HepG2 (cell line): ENCODE measurements around the gene BAHCC1. TPM values are rescaled to one million over a fixed set of nuclear protein-coding genes. Genes with fewer than 3 reads are reported as not detected.

ENCODE experiments used
- MIER3 ChIP-seq: IDR thresholded peaks from 2 replicates; pipeline ENCODE4 v1.6.1; 2016; ENCODE audit warnings: missing compliant biosample characterization, borderline replicate concordance
- RNF2 ChIP-seq: fragments of 450-650 bp; conservative IDR thresholded peaks from 2 replicates; pipeline ENCODE4 v1.6.1; 2016; ENCODE audit warnings: low read depth
- SUZ12 ChIP-seq: fragments of 150-350 bp; IDR thresholded peaks from 2 replicates; pipeline ENCODE4 v1.6.1; 2014; ENCODE audit warnings: low read depth, low read length
- TEAD3 ChIP-seq: optimal IDR thresholded peaks from 2 replicates; pipeline ENCODE3; 2016; ENCODE audit warnings: borderline replicate concordance
- THAP11 ChIP-seq: IDR thresholded peaks from 2 replicates; pipeline ENCODE4 v1.6.1; 2016; ENCODE audit warnings: missing biosample characterization, missing genetic modification reagents
- ZNF3 ChIP-seq: IDR thresholded peaks from 2 replicates; pipeline ENCODE4 v1.7.0; 2017; ENCODE audit warnings: inconsistent platforms
- ZNF468 ChIP-seq: sonication (generic); formaldehyde crosslinking; IDR thresholded peaks from 2 replicates; pipeline ENCODE4 v1.8.0; 2022; ENCODE audit warnings: mild to moderate bottlenecking, moderate library complexity, missing genetic modification reagents
- ZNF749 ChIP-seq: sonication (generic); formaldehyde crosslinking; IDR thresholded peaks from 2 replicates; pipeline ENCODE4 v1.8.0; 2022; ENCODE audit warnings: mild to moderate bottlenecking, missing genetic modification reagents, moderate library complexity, borderline replicate concordance
- polyA plus RNA-seq, 8 experiments: library from polyadenylated mRNA; depleted of rRNA in 3 of 8; stranded (reverse) in 7 of 8; unstranded in 1 of 8; fragments of >200 nt; fragmentation: Illumina TruSeq in 4 of 8; extraction: Trizol in 4 of 8; gene quantifications; 2 replicates each; pipeline versions ENCODE4 v1.2.1 to v1.2.3, GENCODE V29; 2011 to 2016; ENCODE audit warnings: low read depth in 4 of 8, missing spikeins in 1 of 8, mixed read lengths in 1 of 8; ENCODE audit not compliant: insufficient read depth in 1 of 8
- total RNA-seq, 5 experiments: library from RNA; depleted of rRNA; stranded (reverse); fragments of >200 nt; fragmentation: Illumina TruSeq; extraction: Trizol; gene quantifications; 2 replicates each; pipeline ENCODE4 v1.2.3, GENCODE V29; 2016; ENCODE audit warnings: low read depth in 1 of 5
- TF ChIP-seq, protein P1 (sequence below): sonication (generic); formaldehyde crosslinking; IDR thresholded peaks from 2 replicates; pipeline ENCODE4 v1.4.0; 2020; ENCODE audit warnings: missing genetic modification reagents, borderline replicate concordance
- TF ChIP-seq, protein P2 (sequence below): sonication (generic); formaldehyde crosslinking; IDR thresholded peaks from 2 replicates; pipeline ENCODE4 v1.8.1; 2023; ENCODE audit warnings: mild to moderate bottlenecking, inconsistent platforms, moderate library complexity, missing genetic modification reagents, borderline replicate concordance
- TF ChIP-seq, protein P3 (sequence below): sonication (generic); formaldehyde crosslinking; IDR thresholded peaks from 2 replicates; pipeline ENCODE4 v1.8.0; 2022; ENCODE audit warnings: missing genetic modification reagents, mild to moderate bottlenecking, moderate library complexity, borderline replicate concordance
- TF ChIP-seq, protein P4 (sequence below): sonication (generic); formaldehyde crosslinking; IDR thresholded peaks from 2 replicates; pipeline ENCODE4 v1.4.0; 2020; ENCODE audit warnings: low read depth, mild to moderate bottlenecking, missing genetic modification reagents
- TF ChIP-seq, protein P5 (sequence below): sonication (generic); formaldehyde crosslinking; IDR thresholded peaks from 2 replicates; pipeline ENCODE4 v1.4.0; 2020; ENCODE audit warnings: mild to moderate bottlenecking, missing genetic modification reagents
- TF ChIP-seq, protein P6 (sequence below): sonication (generic); formaldehyde crosslinking; IDR thresholded peaks from 2 replicates; pipeline ENCODE4 v1.4.0; 2020; ENCODE audit warnings: missing genetic modification reagents, borderline replicate concordance
- TF ChIP-seq, protein P7 (sequence below): sonication (generic); formaldehyde crosslinking; IDR thresholded peaks from 2 replicates; pipeline ENCODE4 v1.8.0; 2022; ENCODE audit warnings: missing genetic modification reagents, mild to moderate bottlenecking, inconsistent platforms, borderline replicate concordance

Gene BAHCC1
- total and polyA plus RNA-seq, 2 of the 13 experiments (the other 11 are each of a cell fraction or from before 2014, with no cell fraction given) = 1.4 to 1.7 TPM

DNA sequence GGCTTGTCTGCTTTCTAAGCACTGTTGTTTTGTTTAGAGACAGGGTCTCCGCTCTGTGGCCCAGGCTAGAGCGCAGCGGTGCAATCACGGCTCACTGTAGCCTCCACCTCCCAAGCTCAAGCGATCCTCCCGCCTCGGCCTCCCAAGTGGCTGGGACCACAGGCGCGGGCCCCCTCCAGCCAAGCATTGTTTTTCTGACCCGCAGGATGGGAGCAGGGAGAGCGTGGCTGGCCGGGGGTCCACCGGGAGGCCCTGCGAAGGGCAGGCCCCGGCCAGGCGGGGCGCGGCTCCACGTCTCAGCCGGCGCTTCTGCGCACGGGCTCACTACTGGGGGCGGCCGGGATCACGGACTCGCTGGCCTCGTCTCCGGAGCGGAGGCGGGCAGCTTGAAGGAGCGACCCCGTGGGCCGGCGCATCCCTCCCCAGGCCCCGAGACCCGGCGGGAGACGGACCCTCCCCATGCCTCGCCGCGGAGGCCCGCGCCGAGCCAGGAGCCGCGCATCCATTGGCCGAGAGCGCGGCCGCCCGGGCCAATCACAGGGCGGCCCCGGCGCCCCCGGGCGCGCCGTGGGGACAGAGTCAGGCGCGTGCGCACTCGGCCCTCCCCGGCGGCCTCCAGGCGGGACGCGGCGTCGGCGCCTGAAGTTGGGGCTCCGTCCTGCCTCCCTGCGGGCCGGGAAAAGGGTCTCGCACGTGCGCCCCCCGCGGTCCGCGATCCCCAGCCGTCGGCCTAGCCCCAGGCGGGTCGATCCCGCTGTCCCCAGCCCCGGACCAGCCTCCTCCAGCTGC, 92.4 kb downstream of the BAHCC1 start (continued):
- TF ChIP-seq, protein P1, sequence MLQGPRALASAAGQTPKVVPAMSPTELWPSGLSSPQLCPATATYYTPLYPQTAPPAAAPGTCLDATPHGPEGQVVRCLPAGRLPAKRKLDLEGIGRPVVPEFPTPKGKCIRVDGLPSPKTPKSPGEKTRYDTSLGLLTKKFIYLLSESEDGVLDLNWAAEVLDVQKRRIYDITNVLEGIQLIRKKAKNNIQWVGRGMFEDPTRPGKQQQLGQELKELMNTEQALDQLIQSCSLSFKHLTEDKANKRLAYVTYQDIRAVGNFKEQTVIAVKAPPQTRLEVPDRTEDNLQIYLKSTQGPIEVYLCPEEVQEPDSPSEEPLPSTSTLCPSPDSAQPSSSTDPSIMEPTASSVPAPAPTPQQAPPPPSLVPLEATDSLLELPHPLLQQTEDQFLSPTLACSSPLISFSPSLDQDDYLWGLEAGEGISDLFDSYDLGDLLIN (CRISPR knock-in tag) = 0 out of 2 replicates have a peak, but pooled peaks have one; percentile 47
- TF ChIP-seq ZNF3 (CRISPR knock-in tag) (0 out of 2 replicates have a peak, but pooled peaks have one; percentile 31), RNF2 (peak; percentile 89), MIER3 (CRISPR knock-in tag) (no peak), THAP11 (peak; percentile 48), ZNF749 (CRISPR knock-in tag) (peak; percentile 78; the same call in 1 of the 2 replicates), SUZ12 (no peak), TEAD3 (CRISPR knock-in tag) (no peak), ZNF468 (CRISPR knock-in tag) (no peak)
- TF ChIP-seq, protein P2, sequence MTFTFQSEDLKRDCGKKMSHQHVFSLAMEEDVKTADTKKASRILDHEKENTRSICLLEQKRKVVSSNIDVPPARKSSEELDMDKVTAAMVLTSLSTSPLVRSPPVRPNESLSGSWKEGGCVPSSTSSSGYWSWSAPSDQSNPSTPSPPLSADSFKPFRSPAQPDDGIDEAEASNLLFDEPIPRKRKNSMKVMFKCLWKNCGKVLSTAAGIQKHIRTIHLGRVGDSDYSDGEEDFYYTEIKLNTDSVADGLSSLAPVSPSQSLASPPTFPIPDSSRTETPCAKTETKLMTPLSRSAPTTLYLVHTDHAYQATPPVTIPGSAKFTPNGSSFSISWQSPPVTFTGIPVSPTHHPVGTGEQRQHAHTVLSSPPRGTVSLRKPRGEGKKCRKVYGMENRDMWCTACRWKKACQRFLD (CRISPR knock-in tag) = peak; percentile 61; the same call in 1 of the 2 replicates
- TF ChIP-seq, protein P3, sequence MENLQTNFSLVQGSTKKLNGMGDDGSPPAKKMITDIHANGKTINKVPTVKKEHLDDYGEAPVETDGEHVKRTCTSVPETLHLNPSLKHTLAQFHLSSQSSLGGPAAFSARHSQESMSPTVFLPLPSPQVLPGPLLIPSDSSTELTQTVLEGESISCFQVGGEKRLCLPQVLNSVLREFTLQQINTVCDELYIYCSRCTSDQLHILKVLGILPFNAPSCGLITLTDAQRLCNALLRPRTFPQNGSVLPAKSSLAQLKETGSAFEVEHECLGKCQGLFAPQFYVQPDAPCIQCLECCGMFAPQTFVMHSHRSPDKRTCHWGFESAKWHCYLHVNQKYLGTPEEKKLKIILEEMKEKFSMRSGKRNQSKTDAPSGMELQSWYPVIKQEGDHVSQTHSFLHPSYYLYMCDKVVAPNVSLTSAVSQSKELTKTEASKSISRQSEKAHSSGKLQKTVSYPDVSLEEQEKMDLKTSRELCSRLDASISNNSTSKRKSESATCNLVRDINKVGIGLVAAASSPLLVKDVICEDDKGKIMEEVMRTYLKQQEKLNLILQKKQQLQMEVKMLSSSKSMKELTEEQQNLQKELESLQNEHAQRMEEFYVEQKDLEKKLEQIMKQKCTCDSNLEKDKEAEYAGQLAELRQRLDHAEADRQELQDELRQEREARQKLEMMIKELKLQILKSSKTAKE (CRISPR knock-in tag) = no peak
- TF ChIP-seq, protein P4, sequence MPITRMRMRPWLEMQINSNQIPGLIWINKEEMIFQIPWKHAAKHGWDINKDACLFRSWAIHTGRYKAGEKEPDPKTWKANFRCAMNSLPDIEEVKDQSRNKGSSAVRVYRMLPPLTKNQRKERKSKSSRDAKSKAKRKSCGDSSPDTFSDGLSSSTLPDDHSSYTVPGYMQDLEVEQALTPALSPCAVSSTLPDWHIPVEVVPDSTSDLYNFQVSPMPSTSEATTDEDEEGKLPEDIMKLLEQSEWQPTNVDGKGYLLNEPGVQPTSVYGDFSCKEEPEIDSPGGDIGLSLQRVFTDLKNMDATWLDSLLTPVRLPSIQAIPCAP (CRISPR knock-in tag) = no peak
- TF ChIP-seq, protein P5, sequence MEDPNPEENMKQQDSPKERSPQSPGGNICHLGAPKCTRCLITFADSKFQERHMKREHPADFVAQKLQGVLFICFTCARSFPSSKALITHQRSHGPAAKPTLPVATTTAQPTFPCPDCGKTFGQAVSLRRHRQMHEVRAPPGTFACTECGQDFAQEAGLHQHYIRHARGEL = no peak; the same call in 1 of the 2 replicates
- TF ChIP-seq, protein P6, sequence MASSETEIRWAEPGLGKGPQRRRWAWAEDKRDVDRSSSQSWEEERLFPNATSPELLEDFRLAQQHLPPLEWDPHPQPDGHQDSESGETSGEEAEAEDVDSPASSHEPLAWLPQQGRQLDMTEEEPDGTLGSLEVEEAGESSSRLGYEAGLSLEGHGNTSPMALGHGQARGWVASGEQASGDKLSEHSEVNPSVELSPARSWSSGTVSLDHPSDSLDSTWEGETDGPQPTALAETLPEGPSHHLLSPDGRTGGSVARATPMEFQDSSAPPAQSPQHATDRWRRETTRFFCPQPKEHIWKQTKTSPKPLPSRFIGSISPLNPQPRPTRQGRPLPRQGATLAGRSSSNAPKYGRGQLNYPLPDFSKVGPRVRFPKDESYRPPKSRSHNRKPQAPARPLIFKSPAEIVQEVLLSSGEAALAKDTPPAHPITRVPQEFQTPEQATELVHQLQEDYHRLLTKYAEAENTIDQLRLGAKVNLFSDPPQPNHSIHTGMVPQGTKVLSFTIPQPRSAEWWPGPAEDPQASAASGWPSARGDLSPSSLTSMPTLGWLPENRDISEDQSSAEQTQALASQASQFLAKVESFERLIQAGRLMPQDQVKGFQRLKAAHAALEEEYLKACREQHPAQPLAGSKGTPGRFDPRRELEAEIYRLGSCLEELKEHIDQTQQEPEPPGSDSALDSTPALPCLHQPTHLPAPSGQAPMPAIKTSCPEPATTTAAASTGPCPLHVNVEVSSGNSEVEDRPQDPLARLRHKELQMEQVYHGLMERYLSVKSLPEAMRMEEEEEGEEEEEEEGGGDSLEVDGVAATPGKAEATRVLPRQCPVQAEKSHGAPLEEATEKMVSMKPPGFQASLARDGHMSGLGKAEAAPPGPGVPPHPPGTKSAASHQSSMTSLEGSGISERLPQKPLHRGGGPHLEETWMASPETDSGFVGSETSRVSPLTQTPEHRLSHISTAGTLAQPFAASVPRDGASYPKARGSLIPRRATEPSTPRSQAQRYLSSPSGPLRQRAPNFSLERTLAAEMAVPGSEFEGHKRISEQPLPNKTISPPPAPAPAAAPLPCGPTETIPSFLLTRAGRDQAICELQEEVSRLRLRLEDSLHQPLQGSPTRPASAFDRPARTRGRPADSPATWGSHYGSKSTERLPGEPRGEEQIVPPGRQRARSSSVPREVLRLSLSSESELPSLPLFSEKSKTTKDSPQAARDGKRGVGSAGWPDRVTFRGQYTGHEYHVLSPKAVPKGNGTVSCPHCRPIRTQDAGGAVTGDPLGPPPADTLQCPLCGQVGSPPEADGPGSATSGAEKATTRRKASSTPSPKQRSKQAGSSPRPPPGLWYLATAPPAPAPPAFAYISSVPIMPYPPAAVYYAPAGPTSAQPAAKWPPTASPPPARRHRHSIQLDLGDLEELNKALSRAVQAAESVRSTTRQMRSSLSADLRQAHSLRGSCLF = no peak
- TF ChIP-seq, protein P7, sequence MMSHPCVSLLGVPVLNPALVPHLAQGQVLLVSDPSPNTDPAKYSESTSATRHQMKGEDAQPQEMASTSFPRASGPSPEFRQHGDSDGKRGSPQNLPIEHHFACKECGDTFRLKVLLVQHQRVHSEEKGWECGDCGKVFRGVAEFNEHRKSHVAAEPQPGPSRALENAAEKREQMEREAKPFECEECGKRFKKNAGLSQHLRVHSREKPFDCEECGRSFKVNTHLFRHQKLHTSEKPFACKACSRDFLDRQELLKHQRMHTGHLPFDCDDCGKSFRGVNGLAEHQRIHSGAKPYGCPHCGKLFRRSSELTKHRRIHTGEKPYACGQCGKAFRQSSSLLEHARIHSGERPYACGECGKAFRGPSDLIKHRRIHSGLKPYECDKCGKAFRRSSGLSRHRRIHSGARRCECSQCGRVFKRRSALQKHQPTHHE (CRISPR knock-in tag) = peak; percentile 67; the same call in 1 of the 2 replicates
